ENCODE results near the gene PRPF38B. TPM values are rescaled to one million over a fixed set of nuclear protein-coding genes. Genes with fewer than 3 reads are reported as not detected.

The PRPF38B gene
- total and polyA plus RNA-seq, 2 of the 8 experiments (the other 6 are each of a cell fraction or from before 2014, with no cell fraction given): 16.6 to 50.6 TPM

DNA sequence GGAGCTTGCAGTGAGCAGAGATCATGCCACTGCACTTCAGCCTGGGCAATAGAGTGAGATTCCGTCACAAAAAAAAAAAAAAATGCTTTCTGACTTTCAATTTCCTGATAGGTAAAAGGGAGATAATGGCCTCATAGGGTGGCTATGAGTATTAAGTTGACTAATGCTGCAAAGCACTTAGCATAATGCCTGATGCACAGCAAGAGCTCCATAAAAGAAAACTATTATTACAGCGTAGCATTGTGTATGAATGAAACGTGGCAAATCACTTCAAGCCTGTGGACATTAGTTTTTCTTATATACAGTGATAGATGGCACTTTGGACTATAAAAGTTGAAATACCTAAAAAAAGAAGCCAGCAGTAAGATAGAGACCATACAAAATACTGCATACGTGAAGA, 37.4 kb downstream of the PRPF38B start (continued):
- TF ChIP-seq CHD7 (IDR thresholded peaks at IDR 0.05; ENCODE audit: insufficient replicate concordance, low read length) (no peak), YY1 (IDR thresholded peaks at IDR 0.05; ENCODE audit: low read depth, low read length) (no peak)

Data from H1 (cell line).